Ishikawa (cell line): ENCODE measurements around the gene CELSR1.

Source experiments
- CREB1 ChIP-seq: IDR thresholded peaks from 2 replicates; pipeline ENCODE4 v1.6.1; 2012; ENCODE audit warnings: low read depth
- NFIC ChIP-seq: IDR thresholded peaks from 2 replicates; pipeline ENCODE4 v1.6.1; 2012
- REST ChIP-seq: IDR thresholded peaks from 2 replicates; pipeline ENCODE4 v1.6.1; 2012; ENCODE audit warnings: low read depth, mild to moderate bottlenecking
- TAF1 ChIP-seq: IDR thresholded peaks from 2 replicates; pipeline ENCODE4 v1.6.1; 2012; ENCODE audit warnings: low read depth, mild to moderate bottlenecking
- TCF12 ChIP-seq: IDR thresholded peaks from 2 replicates; pipeline ENCODE4 v1.6.1; 2012; ENCODE audit warnings: low read depth

GRCh38 chr22:46513908-46514550 lies 23.4 kb downstream of the CELSR1 start:
- TF ChIP-seq TCF12 (no peak), NFIC (no peak), CREB1 (no peak), REST (no peak), TAF1 (no peak)
